Muscle of leg (tissue), 11 donors: ENCODE measurements around the gene FAM110C. TPM values are rescaled to one million over a fixed set of nuclear protein-coding genes. Genes with fewer than 3 reads are reported as not detected.
A peak's percentile ranks its signal among the peaks of the same experiment; 100 is the strongest.
"Not testable (repeated sequence)": the region's sequence is repeated elsewhere in the genome, so short reads cannot be mapped to it uniquely, and the experiment has no call there.

Experiments
- DNase-seq: peaks from one replicate; pipeline ENCODE4 v3.0.0; 2013
- H3K27ac ChIP-seq: one replicate; pipeline ENCODE4 v1.5.1; 2013; ENCODE audit warnings: mild to moderate bottlenecking, low read length, control low read depth
- H3K27me3 ChIP-seq: one replicate; pipeline ENCODE4 v1.6.1; 2013; ENCODE audit warnings: low read length; ENCODE audit not compliant: control insufficient read depth, insufficient read depth
- H3K36me3 ChIP-seq: one replicate; pipeline ENCODE4 v1.6.1; 2013; ENCODE audit warnings: low read length; ENCODE audit not compliant: control insufficient read depth, insufficient read depth
- H3K4me1 ChIP-seq: one replicate; pipeline ENCODE4 v1.6.1; 2013; ENCODE audit warnings: low read length; ENCODE audit not compliant: control insufficient read depth, insufficient read depth
- H3K4me3 ChIP-seq: one replicate; pipeline ENCODE4 v1.5.1; 2013; ENCODE audit warnings: low read length, control low read depth
- H3K9me3 ChIP-seq: replicated peaks from 2 replicates; pipeline ENCODE4 v1.6.1; 2013; ENCODE audit warnings: low read depth, low read length; ENCODE audit not compliant: control insufficient read depth
- WGBS: methylation state at CpG from one replicate; pipeline ENCODE4 v1.1.5; 2013; ENCODE audit warnings: missing lambda C conversion rate; ENCODE audit not compliant: insufficient coverage; 5-methylcytosine and 5-hydroxymethylcytosine counted together
- polyA plus RNA-seq, 8 donors: library from polyadenylated mRNA; unstranded; fragments of 120-200 nt; gene quantifications; one replicate each; pipeline versions ENCODE4 v1.2.1 to v1.2.3, GENCODE V29; 2013; ENCODE audit warnings: inconsistent platforms in 1 of 8, low replicate concordance in 1 of 8; ENCODE audit not compliant: insufficient read length in 8 of 8, insufficient read depth in 1 of 8
- total RNA-seq: library from RNA; stranded (reverse); fragments of 120-200 nt; gene quantifications from one replicate; pipeline ENCODE4 v1.2.4, GENCODE V29; 2013

Gene FAM110C
- total and polyA plus RNA-seq, 9 donors: 0.26 to 2.3 (median 1.0) TPM

- Histone ChIP-seq H3K4me1 (no peaks in the 10 kb centered on the region), H3K4me3 (no peak overlapping the region), H3K27ac (no peak overlapping the region), H3K36me3 (no peaks in the 10 kb centered on the region), H3K9me3 (no peaks in the 10 kb centered on the region), H3K27me3 (no peaks in the 10 kb centered on the region)
- no peak for DNase-seq
- WGBS: 89% methylated on average over 3 of the region's 12 CpGs
Observed at GRCh38 chr2:69366-70344, 23.4 kb upstream of the FAM110C start.

GRCh38 chr2:68637-69036 lies 22.3 kb upstream of the FAM110C start:
- not testable (repeated sequence) for H3K27me3 ChIP-seq, H3K36me3 ChIP-seq, H3K4me1 ChIP-seq, H3K4me3 ChIP-seq, H3K27ac ChIP-seq, DNase-seq, H3K9me3 ChIP-seq
- WGBS: 70% methylated on average over 3 of the region's 5 CpGs

- DNase-seq: no peak
- H3K36me3 ChIP-seq: no peaks in the 10 kb centered on the region
- no peak overlapping the region for H3K4me3 ChIP-seq
- 91% methylated on average over 17 of the region's 17 CpGs for WGBS
- H3K27ac ChIP-seq: no peak overlapping the region
- no peaks in the 10 kb centered on the region for H3K9me3 ChIP-seq
- H3K4me1 ChIP-seq: no peaks in the 10 kb centered on the region
- H3K27me3 ChIP-seq: no peaks in the 10 kb centered on the region
Observed at GRCh38 chr2:66853-67252, 20.5 kb upstream of the FAM110C start.

GRCh38 chr2:65121-65520 lies 18.8 kb upstream of the FAM110C start:
- no peaks in the 10 kb centered on the region for H3K4me1 ChIP-seq
- DNase-seq: no peak
- no CpG with 5 or more reads among the region's 4 CpGs for WGBS
- H3K36me3 ChIP-seq: no peaks in the 10 kb centered on the region
- H3K4me3 ChIP-seq: no peak overlapping the region
- H3K9me3 ChIP-seq: no peaks in the 10 kb centered on the region
- H3K27me3 ChIP-seq: no peaks in the 10 kb centered on the region
- no peak overlapping the region for H3K27ac ChIP-seq

GRCh38 chr2:55587-56448 lies 9.5 kb upstream of the FAM110C start:
- H3K4me1 ChIP-seq: no peaks in the 10 kb centered on the region
- H3K27me3 ChIP-seq: no peaks in the 10 kb centered on the region
- no peak overlapping the region for H3K4me3 ChIP-seq
- H3K36me3 ChIP-seq: no peaks in the 10 kb centered on the region
- no peak for DNase-seq
- H3K9me3 ChIP-seq: peaks cover 29% of the 10 kb centered on the region
- H3K27ac ChIP-seq: no peak overlapping the region
- WGBS: 100% methylated on average over 2 of the region's 4 CpGs

GRCh38 chr2:51613-52012 lies 5.3 kb upstream of the FAM110C start:
- H3K36me3 ChIP-seq: no peaks in the 10 kb centered on the region
- H3K4me3 ChIP-seq: no peak overlapping the region
- WGBS: no CpG with 5 or more reads among the region's 2 CpGs
- H3K27me3 ChIP-seq: peaks cover 12% of the 10 kb centered on the region
- H3K9me3 ChIP-seq: peaks cover 3% of the 10 kb centered on the region
- H3K27ac ChIP-seq: no peak overlapping the region
- DNase-seq: no peak
- peaks cover 10% of the 10 kb centered on the region for H3K4me1 ChIP-seq

- H3K9me3 ChIP-seq: no peaks in the 10 kb centered on the region
- no peak overlapping the region for H3K4me3 ChIP-seq
- H3K36me3 ChIP-seq: no peaks in the 10 kb centered on the region
- peaks cover 10% of the 10 kb centered on the region for H3K4me1 ChIP-seq
- 50% methylated on average over 2 of the region's 3 CpGs for WGBS
- H3K27me3 ChIP-seq: peaks cover 43% of the 10 kb centered on the region
- no peak overlapping the region for H3K27ac ChIP-seq
- no peak for DNase-seq
Observed at GRCh38 chr2:47737-48136, 1.4 kb upstream of the FAM110C start.

- Histone ChIP-seq H3K36me3 (no peaks in the 10 kb centered on the region), H3K27me3 (peaks cover 43% of the 10 kb centered on the region), H3K9me3 (no peaks in the 10 kb centered on the region), H3K27ac (no peak overlapping the region), H3K4me3 (peak overlapping the region; percentile 43), H3K4me1 (peaks cover 10% of the 10 kb centered on the region)
- WGBS: 22% methylated on average over 8 of the region's 14 CpGs
- peak; percentile 12 for DNase-seq
Observed at GRCh38 chr2:47346-47725, 1.0 kb upstream of the FAM110C start.

- no peak overlapping the region for H3K27ac ChIP-seq
- no peaks in the 10 kb centered on the region for H3K9me3 ChIP-seq
- H3K27me3 ChIP-seq: peaks cover 46% of the 10 kb centered on the region
- peak; percentile 10 for DNase-seq
- under 1% methylated on average over 51 of the region's 52 CpGs for WGBS
- no peaks in the 10 kb centered on the region for H3K36me3 ChIP-seq
- H3K4me1 ChIP-seq: peaks cover 10% of the 10 kb centered on the region
- H3K4me3 ChIP-seq: peak overlapping the region; percentile 28
Observed at GRCh38 chr2:46131-46470, 204 bp downstream of the FAM110C start.
